Esophagus muscularis mucosa (tissue), 4 donors: ENCODE measurements around the gene FMN1.

Experiments
- EP300 ChIP-seq: sonication (generic); formaldehyde crosslinking; IDR thresholded peaks from one replicate; pipeline ENCODE4 v1.6.1; 2017; ENCODE audit warnings: antibody characterized with exemption
- POLR2A ChIP-seq: fragments of 450-650 bp; IDR thresholded peaks from one replicate; pipeline ENCODE4 v1.6.1; 2017; ENCODE audit warnings: antibody characterized with exemption, moderate library complexity, mild to moderate bottlenecking, low read depth
- POLR2AphosphoS5 ChIP-seq, 2 donors: sonication (generic); formaldehyde crosslinking; IDR thresholded peaks; one replicate each; pipeline ENCODE4 v1.6.1; 2017; ENCODE audit warnings: antibody characterized with exemption in 2 of 2
- TF ChIP-seq, protein P1 (sequence below), 3 experiments: fragments of 200-600 bp in 2 of 3; fragments of 450-650 bp in 1 of 3; sonication (generic) in 2 of 3; IDR thresholded peaks; one replicate each; pipeline ENCODE4 v1.5.1; 2017 to 2019; ENCODE audit warnings: antibody characterized with exemption in 3 of 3, mild to moderate bottlenecking in 2 of 3, moderate library complexity in 1 of 3

DNA sequence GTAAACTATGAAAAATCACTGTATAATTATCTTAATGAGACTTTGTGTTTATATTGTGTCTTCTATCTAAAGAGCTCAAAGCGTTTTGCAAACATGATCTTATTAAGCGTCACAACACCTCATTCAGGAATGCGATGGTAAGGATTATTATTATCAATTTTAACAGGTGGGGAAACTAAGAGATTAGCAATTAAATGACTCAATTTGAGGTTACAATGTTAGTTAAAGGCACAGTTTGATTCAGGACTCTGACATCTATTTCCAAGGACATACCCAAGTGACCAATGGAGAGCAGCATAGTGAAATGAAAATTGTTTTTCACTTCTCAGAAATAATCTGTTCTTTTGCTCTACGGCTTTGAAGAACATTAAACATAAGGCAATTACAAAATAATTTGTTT, 74.6 kb downstream of the FMN1 start:
- TF ChIP-seq, protein P1, sequence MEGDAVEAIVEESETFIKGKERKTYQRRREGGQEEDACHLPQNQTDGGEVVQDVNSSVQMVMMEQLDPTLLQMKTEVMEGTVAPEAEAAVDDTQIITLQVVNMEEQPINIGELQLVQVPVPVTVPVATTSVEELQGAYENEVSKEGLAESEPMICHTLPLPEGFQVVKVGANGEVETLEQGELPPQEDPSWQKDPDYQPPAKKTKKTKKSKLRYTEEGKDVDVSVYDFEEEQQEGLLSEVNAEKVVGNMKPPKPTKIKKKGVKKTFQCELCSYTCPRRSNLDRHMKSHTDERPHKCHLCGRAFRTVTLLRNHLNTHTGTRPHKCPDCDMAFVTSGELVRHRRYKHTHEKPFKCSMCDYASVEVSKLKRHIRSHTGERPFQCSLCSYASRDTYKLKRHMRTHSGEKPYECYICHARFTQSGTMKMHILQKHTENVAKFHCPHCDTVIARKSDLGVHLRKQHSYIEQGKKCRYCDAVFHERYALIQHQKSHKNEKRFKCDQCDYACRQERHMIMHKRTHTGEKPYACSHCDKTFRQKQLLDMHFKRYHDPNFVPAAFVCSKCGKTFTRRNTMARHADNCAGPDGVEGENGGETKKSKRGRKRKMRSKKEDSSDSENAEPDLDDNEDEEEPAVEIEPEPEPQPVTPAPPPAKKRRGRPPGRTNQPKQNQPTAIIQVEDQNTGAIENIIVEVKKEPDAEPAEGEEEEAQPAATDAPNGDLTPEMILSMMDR (IDR thresholded peaks at IDR 0.05), result no peak
- TF ChIP-seq POLR2A (no peak), POLR2AphosphoS5 (IDR thresholded peaks at IDR 0.05) (no peak), EP300 (no peak)
